CD4-positive, alpha-beta T cell (primary cell): Measurements from ENCODE around the gene ZNF536. TPM values are rescaled to one million over a fixed set of nuclear protein-coding genes. Genes with fewer than 3 reads are reported as not detected.

Source experiments
- ATAC-seq: fragments of 200-7000 bp; cut with Tn5 transposase; one replicate; pipeline ENCODE4 v1.10.0; 2022; ENCODE audit warnings: mild to moderate bottlenecking; ENCODE audit not compliant: poor library complexity
- CTCF ChIA-PET: fragments of 350-600 bp; sonication (Branson Sonifier 250); formaldehyde crosslinking; loops from one replicate; lab custom pipeline; 2021; ENCODE audit warnings: antibody characterized with exemption, inconsistent platforms; lab: Charles Lee
- POLR2A ChIA-PET: fragments of 350-600 bp; sonication (Branson Sonifier 250); formaldehyde crosslinking; loops from one replicate; lab custom pipeline; 2021; ENCODE audit warnings: antibody characterized with exemption, inconsistent platforms; lab: Charles Lee
- DNase-seq, 14 experiments: peaks; one replicate each; pipeline ENCODE4 v3.0.0-alpha.2; 2013 to 2020; ENCODE audit warnings: mixed read lengths in 2 of 14
- H3K27ac ChIP-seq, 2 donors: one replicate each; pipeline versions ENCODE4 v1.5.1 to v1.7.0; 2013; ENCODE audit warnings: low read length in 2 of 2, low read depth in 1 of 2, mild to moderate bottlenecking in 1 of 2
- H3K27me3 ChIP-seq, 2 experiments: 1 replicate in 1 of 2; 2 replicates in 1 of 2; pipeline versions ENCODE4 v1.6.1 to v1.7.0; 2013; ENCODE audit warnings: low read length in 2 of 2, control low read depth in 1 of 2, mild to moderate bottlenecking in 1 of 2, moderate library complexity in 1 of 2; ENCODE audit not compliant: insufficient read depth in 2 of 2, control insufficient read depth in 1 of 2
- H3K36me3 ChIP-seq: one replicate; pipeline ENCODE4 v1.6.1; 2013; ENCODE audit warnings: low read length, control low read depth; ENCODE audit not compliant: insufficient read depth
- H3K4me1 ChIP-seq: one replicate; pipeline ENCODE4 v1.6.1; 2013; ENCODE audit warnings: low read length, control low read depth; ENCODE audit not compliant: insufficient read depth
- H3K4me3 ChIP-seq: one replicate; pipeline ENCODE4 v1.5.1; 2013; ENCODE audit warnings: mild to moderate bottlenecking, low read length, moderate library complexity
- H3K9me3 ChIP-seq, 2 experiments: 1 replicate in 1 of 2; 2 replicates in 1 of 2; pipeline versions ENCODE4 v1.6.1 to v1.7.0; 2013; ENCODE audit warnings: low read length in 2 of 2, mild to moderate bottlenecking in 2 of 2, control low read depth in 1 of 2, moderate library complexity in 1 of 2; ENCODE audit not compliant: control insufficient read depth in 1 of 2, insufficient read depth in 1 of 2
- H3K27ac Mint-ChIP-seq: one replicate; pipeline ENCODE4 v1.8.0; 2020; ENCODE audit warnings: mixed read lengths
- H3K27me3 Mint-ChIP-seq: one replicate; pipeline ENCODE4 v1.8.0; 2021; ENCODE audit warnings: mixed read lengths
- H3K36me3 Mint-ChIP-seq: one replicate; pipeline ENCODE4 v1.8.0; 2021; ENCODE audit warnings: low read depth, mixed read lengths
- H3K4me1 Mint-ChIP-seq: one replicate; pipeline ENCODE4 v1.8.0; 2021; ENCODE audit warnings: low read depth, mixed read lengths
- H3K4me3 Mint-ChIP-seq: one replicate; pipeline ENCODE4 v1.8.0; 2020; ENCODE audit warnings: mild to moderate bottlenecking, mixed read lengths
- H3K9me3 Mint-ChIP-seq: one replicate; pipeline ENCODE4 v1.8.0; 2020; ENCODE audit warnings: mixed read lengths
- CTCF ChIP-seq: fragments of 200-600 bp; IDR thresholded peaks from one replicate; pipeline ENCODE4 v1.8.0; 2022; ENCODE audit warnings: antibody characterized with exemption, mild to moderate bottlenecking
- intact Hi-C, 2 experiments: fragments of 100-400 bp; cut with DNase I in 1 of 2; cut with micrococcal nuclease in 1 of 2; formaldehyde crosslinking; loops; one replicate each; pipeline versions ENCODE4 v1.15.1 to v1.9.0; 2023 to 2025; cut with DNase I, micrococcal nuclease
- polyA plus RNA-seq, 2 donors: library from polyadenylated mRNA; unstranded; fragments of 120-200 nt; gene quantifications; one replicate each; pipeline ENCODE4 v1.2.1, GENCODE V29; 2013
- total RNA-seq, 174 experiments: library from RNA in 2 of 174; stranded (reverse) in 2 of 174; gene quantifications; one replicate each; pipeline ENCODE4 v1.2.3 and lab custom pipeline; 2021 to 2026

ZNF536 gene
- not detected for total RNA-seq
- polyA plus RNA-seq (2013, experiment 1 of 2) = not detected
- 0.19 TPM for polyA plus RNA-seq (2013, experiment 2 of 2)
- 0 to 0.61 (median 0.06) reads per million in 172 experiments for total RNA-seq (lab: John Stamatoyannopoulos, UW)

GRCh38 chr19:30371960-30372824, at the start of gene ZNF536:
TSS of gene ZNF536 (plus strand) at chr19:30372384. CDS start at chr19:30443563, 71,179 bp downstream.
- ChIA-PET CTCF (no interaction called here), POLR2A (no interaction called here)
- TF ChIP-seq CTCF = no peak

DNA sequence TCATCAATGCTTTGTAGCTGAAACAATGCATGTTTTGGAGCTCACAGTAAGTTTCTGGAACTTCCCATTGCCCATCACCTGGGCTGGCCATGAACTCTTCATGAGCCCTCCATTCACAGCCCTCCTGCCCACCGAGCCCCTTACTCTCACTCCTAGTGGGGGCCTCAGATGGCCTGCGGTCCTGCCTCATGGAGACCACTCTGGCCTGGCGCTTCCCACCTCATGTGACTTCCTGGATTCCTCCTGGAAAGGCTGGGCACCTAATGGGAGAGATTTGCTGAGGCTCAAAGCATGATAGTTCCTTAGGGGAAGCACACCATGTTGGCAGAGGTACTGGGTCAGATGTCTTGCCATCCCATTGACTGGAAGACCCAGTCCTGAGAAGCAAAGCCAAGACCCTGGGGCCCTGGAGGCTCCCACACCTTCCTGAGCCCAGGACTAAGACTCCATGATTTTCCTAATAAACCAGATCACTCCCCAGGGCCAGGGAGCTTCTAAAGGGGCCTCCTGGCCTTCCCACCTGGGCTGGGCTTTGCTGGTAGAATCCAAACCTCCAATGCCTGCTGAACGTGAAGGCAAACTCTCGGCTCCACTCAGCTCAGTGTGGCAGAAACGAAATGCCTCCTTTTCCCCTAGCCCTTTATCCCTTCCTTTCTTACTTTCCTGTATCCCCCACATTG, 49.4 kb upstream of the ZNF536 start:
- H3K27ac Mint-ChIP-seq = no peak overlapping the region
- Histone ChIP-seq H3K4me3 (no peak overlapping the region), H3K36me3 (no peaks in the 10 kb centered on the region), H3K27me3 (no peaks in the 10 kb centered on the region), H3K9me3 (peaks cover 0 to 10% of the 10 kb centered on the region in 2 experiments), H3K27ac (no peak overlapping the region), H3K4me1 (no peaks in the 10 kb centered on the region)
- no peaks in the 10 kb centered on the region for H3K4me1 Mint-ChIP-seq
- intact Hi-C loops = no loop called here
- TF ChIP-seq CTCF = no peak
- H3K27me3 Mint-ChIP-seq = peaks cover 5% of the 10 kb centered on the region
- H3K36me3 Mint-ChIP-seq = no peaks in the 10 kb centered on the region
- ATAC-seq = no peak
- CTCF ChIA-PET = no interaction called here
- no peaks in the 10 kb centered on the region for H3K9me3 Mint-ChIP-seq
- DNase-seq = no peak
- POLR2A ChIA-PET = no interaction called here
- H3K4me3 Mint-ChIP-seq = no peak overlapping the region

More at GRCh38 chr19:30371960-30372824, at the start of gene ZNF536:
- DNase-seq (no peak), ATAC-seq (no peak)
- intact Hi-C loops = no loop called here
- Histone ChIP-seq H3K4me1 (no peaks in the 10 kb centered on the region), H3K27me3 (peaks cover 4 to 25% of the 10 kb centered on the region in 2 experiments), H3K9me3 (peaks cover 0 to 11% of the 10 kb centered on the region in 2 experiments), H3K27ac (no peak within 1 kb of the TSS), H3K36me3 (no peaks in the 10 kb centered on the region), H3K4me3 (no peak within 1 kb of the TSS)
- no peaks in the 10 kb centered on the region for H3K9me3 Mint-ChIP-seq
- H3K4me1 Mint-ChIP-seq = no peaks in the 10 kb centered on the region
- no peak within 1 kb of the TSS for H3K27ac Mint-ChIP-seq
- no peaks in the 10 kb centered on the region for H3K36me3 Mint-ChIP-seq
- no peak within 1 kb of the TSS for H3K4me3 Mint-ChIP-seq
- H3K27me3 Mint-ChIP-seq = peaks cover 55% of the 10 kb centered on the region

- Mint-ChIP-seq H3K4me3 (no peak overlapping the region), H3K4me1 (no peaks in the 10 kb centered on the region), H3K27ac (no peak overlapping the region), H3K27me3 (peaks cover 5% of the 10 kb centered on the region), H3K36me3 (no peaks in the 10 kb centered on the region), H3K9me3 (no peaks in the 10 kb centered on the region)
- no peaks in the 10 kb centered on the region for H3K36me3 ChIP-seq
- no peak overlapping the region for H3K4me3 ChIP-seq
- no peak overlapping the region for H3K27ac ChIP-seq
- ChIA-PET CTCF (no interaction called here), POLR2A (no interaction called here)
- no peaks in the 10 kb centered on the region for H3K4me1 ChIP-seq
- no peak for ATAC-seq
- no peak for DNase-seq
- peaks cover 0 to 10% of the 10 kb centered on the region in 2 experiments for H3K9me3 ChIP-seq
- H3K27me3 ChIP-seq = no peaks in the 10 kb centered on the region
- intact Hi-C loops = no loop called here
- TF ChIP-seq CTCF = no peak
Measured at GRCh38 chr19:30323904-30324303, 48.3 kb upstream of the ZNF536 start.
